GM23338 (cell line): ENCODE results near the gene ZDHHC6. TPM values are rescaled to one million over a fixed set of nuclear protein-coding genes. Genes with fewer than 3 reads are reported as not detected.

Experiments used
- ATAC-seq: fragments of 200-7000 bp; cut with Tn5 transposase; 3 replicates; pipeline ENCODE4 v1.9.1; 2020
- DNase-seq: peaks from one replicate; pipeline ENCODE4 v3.0.0-alpha.2; 2015; ENCODE audit warnings: low spot score
- H2AFZ ChIP-seq: fragments of 200-600 bp; sonication (generic); 2 replicates; pipeline ENCODE4 v1.8.0; 2016; ENCODE audit warnings: antibody characterized with exemption, mild to moderate bottlenecking, moderate library complexity
- H3F3A ChIP-seq: fragments of 200-600 bp; sonication (generic); replicated peaks from 2 replicates; pipeline ENCODE4 v1.8.0; 2017; ENCODE audit warnings: antibody characterized with exemption, mixed run types, low read depth
- H3K27ac ChIP-seq: fragments of 200-600 bp; sonication (generic); 2 replicates; pipeline ENCODE4 v1.6.1; 2016; ENCODE audit warnings: low read depth
- H3K27me3 ChIP-seq: fragments of 200-600 bp; sonication (generic); 2 replicates; pipeline ENCODE4 v1.8.0; 2016; ENCODE audit warnings: mild to moderate bottlenecking, mixed run types, moderate library complexity; ENCODE audit not compliant: insufficient read depth
- H3K36me3 ChIP-seq: fragments of 200-600 bp; sonication (generic); 2 replicates; pipeline ENCODE4 v1.8.0; 2016; ENCODE audit warnings: mild to moderate bottlenecking; ENCODE audit not compliant: insufficient read depth
- H3K4me1 ChIP-seq: fragments of 200-600 bp; sonication (generic); 2 replicates; pipeline ENCODE4 v1.8.0; 2016; ENCODE audit warnings: mild to moderate bottlenecking, moderate library complexity; ENCODE audit not compliant: insufficient read depth
- H3K4me2 ChIP-seq: fragments of 200-600 bp; sonication (generic); 2 replicates; pipeline ENCODE4 v1.7.1; 2017; ENCODE audit warnings: mixed run types
- H3K4me3 ChIP-seq: fragments of 200-600 bp; sonication (generic); 2 replicates; pipeline ENCODE4 v1.6.1; 2016; ENCODE audit warnings: mixed run types
- H3K79me2 ChIP-seq: fragments of 200-600 bp; sonication (generic); replicated peaks from 2 replicates; pipeline ENCODE4 v1.8.0; 2017; ENCODE audit warnings: mild to moderate bottlenecking; ENCODE audit not compliant: insufficient read depth
- H3K9me2 ChIP-seq: fragments of 200-600 bp; sonication (generic); 2 replicates; pipeline ENCODE4 v1.8.0; 2017; ENCODE audit not compliant: insufficient read depth
- H4K20me1 ChIP-seq: fragments of 200-600 bp; sonication (generic); replicated peaks from 2 replicates; pipeline ENCODE4 v1.8.0; 2017; ENCODE audit warnings: mild to moderate bottlenecking; ENCODE audit not compliant: insufficient read depth
- H3K27ac Mint-ChIP-seq: 2 replicates; pipeline ENCODE4 v1.8.0; 2020; ENCODE audit warnings: inconsistent platforms, mild to moderate bottlenecking, moderate library complexity, mixed read lengths
- H3K27me3 Mint-ChIP-seq: 3 replicates; pipeline ENCODE4 v1.8.0; 2022; ENCODE audit warnings: low read depth, mild to moderate bottlenecking, moderate library complexity, mixed read lengths, inconsistent platforms; ENCODE audit not compliant: insufficient read depth, poor library complexity
- H3K36me3 Mint-ChIP-seq: 3 replicates; pipeline ENCODE4 v1.8.0; 2021; ENCODE audit warnings: low read depth, mild to moderate bottlenecking, inconsistent platforms, moderate library complexity, mixed read lengths
- H3K4me1 Mint-ChIP-seq: 3 replicates; pipeline ENCODE4 v1.8.0; 2020; ENCODE audit warnings: mild to moderate bottlenecking, inconsistent platforms, mixed read lengths
- H3K4me3 Mint-ChIP-seq: 3 replicates; pipeline ENCODE4 v1.8.0; 2021; ENCODE audit warnings: moderate library complexity, mild to moderate bottlenecking, inconsistent platforms, mixed read lengths
- H3K9me3 Mint-ChIP-seq: 3 replicates; pipeline ENCODE4 v1.8.0; 2020; ENCODE audit warnings: moderate library complexity, mild to moderate bottlenecking, inconsistent platforms, mixed read lengths
- ETS1 ChIP-seq: IDR thresholded peaks from 2 replicates; pipeline ENCODE4 v1.6.1; 2016; ENCODE audit warnings: antibody characterized with exemption
- EZH2phosphoT487 ChIP-seq: fragments of 200-600 bp; sonication (generic); IDR thresholded peaks from one replicate; pipeline ENCODE4 v1.8.1; 2018; ENCODE audit warnings: antibody characterized with exemption; ENCODE audit not compliant: unreplicated experiment
- JUNB ChIP-seq: IDR thresholded peaks from one replicate; pipeline ENCODE4 v1.6.1; 2016; ENCODE audit warnings: antibody characterized with exemption; ENCODE audit not compliant: unreplicated experiment
- POLR2AphosphoS5 ChIP-seq: IDR thresholded peaks from 2 replicates; pipeline ENCODE4 v1.6.1; 2016; ENCODE audit warnings: antibody characterized with exemption, low read depth
- REST ChIP-seq: IDR thresholded peaks from one replicate; pipeline ENCODE4 v1.6.1; 2018; ENCODE audit warnings: antibody characterized with exemption; ENCODE audit not compliant: unreplicated experiment
- ZNF114 ChIP-seq: fragments of 250-450 bp; sonication (Bioruptor Pico); IDR thresholded peaks from 2 replicates; pipeline ENCODE4 v1.5.0; 2020; ENCODE audit warnings: mild to moderate bottlenecking, moderate library complexity
- ZNF331 ChIP-seq: fragments of 250-450 bp; sonication (Bioruptor Pico); IDR thresholded peaks from 2 replicates; pipeline ENCODE4 v1.5.0; 2020; ENCODE audit warnings: low read depth, mild to moderate bottlenecking, moderate library complexity
- ZNF462 ChIP-seq: fragments of 250-450 bp; sonication (Bioruptor Pico); IDR thresholded peaks from 2 replicates; pipeline ENCODE4 v1.5.0; 2020; ENCODE audit warnings: mild to moderate bottlenecking, moderate library complexity
- polyA plus RNA-seq: library from polyadenylated mRNA; unstranded; fragments of >200 nt; fragmentation: Nextera tagmentation; extraction: Ambion mirVana; gene quantifications from 2 replicates; pipeline ENCODE4 v1.2.1, GENCODE V29; 2016
- total RNA-seq: library from RNA; depleted of rRNA; stranded (reverse); fragments of >200 nt; shearing (Covaris generic); gene quantifications from 2 replicates; pipeline ENCODE4 v1.2.3, GENCODE V29; 2014

The ZDHHC6 gene
- total and polyA plus RNA-seq, 2 experiments from 2014 or later = 24.6 to 33.7 TPM

DNA sequence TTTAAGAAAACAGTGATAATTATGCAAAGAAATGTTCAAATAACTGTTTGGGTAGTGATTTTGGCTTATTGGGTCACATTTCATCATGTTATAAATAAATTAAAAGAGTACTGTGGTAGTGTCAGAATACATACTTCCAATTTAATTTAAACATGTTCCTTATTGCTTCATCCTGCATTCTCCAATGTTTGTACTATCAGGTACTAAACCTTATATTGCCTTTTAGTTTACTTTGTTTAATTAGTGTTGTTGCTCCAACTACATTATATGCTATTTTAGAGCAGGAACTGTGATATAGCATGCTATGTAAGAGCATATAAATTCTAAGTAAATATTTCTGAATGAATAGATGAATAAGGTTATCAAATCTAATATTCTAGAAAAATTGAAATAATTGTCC is 41.2 kb upstream of the ZDHHC6 start:
- no peaks in the 10 kb centered on the region for H3K9me3 Mint-ChIP-seq
- H3K4me1 Mint-ChIP-seq = peaks cover 14% of the 10 kb centered on the region; the same call in 2 of the 3 replicates
- H3K27me3 Mint-ChIP-seq = no peaks in the 10 kb centered on the region
- no peaks in the 10 kb centered on the region for H3F3A ChIP-seq
- no peaks in the 10 kb centered on the region for H3K36me3 ChIP-seq
- peaks cover 10% of the 10 kb centered on the region; the same call in 1 of the 2 replicates for H3K4me1 ChIP-seq
- no peak overlapping the region for H3K4me3 Mint-ChIP-seq
- TF ChIP-seq ZNF114 (CRISPR knock-in tag) = no peak
- no peak for TF ChIP-seq ETS1
- TF ChIP-seq JUNB = no peak
- TF ChIP-seq ZNF462 (CRISPR knock-in tag) = no peak
- no peak for TF ChIP-seq REST
- TF ChIP-seq EZH2phosphoT487 = no peak
- no peak for TF ChIP-seq POLR2AphosphoS5
- TF ChIP-seq ZNF331 (CRISPR knock-in tag) = no peak
- ATAC-seq = no peak
- H3K27ac ChIP-seq = no peak overlapping the region
- H3K27me3 ChIP-seq = no peaks in the 10 kb centered on the region
- H2AFZ ChIP-seq = no peak overlapping the region
- H3K79me2 ChIP-seq = 0 out of 2 replicates have a peak, but pooled peaks cover 6% of the 10 kb centered on the region
- no peak overlapping the region for H3K4me2 ChIP-seq
- H3K27ac Mint-ChIP-seq = no peak overlapping the region
- no peaks in the 10 kb centered on the region for H3K36me3 Mint-ChIP-seq
- H3K9me2 ChIP-seq = no peaks in the 10 kb centered on the region
- no peak for DNase-seq
- H3K4me3 ChIP-seq = no peak overlapping the region
- H4K20me1 ChIP-seq = no peaks in the 10 kb centered on the region
